GM19238 (cell line): ENCODE results near the gene WDR27.

ENCODE experiments used
- DNase-seq: peaks from one replicate; pipeline ENCODE4 v3.0.0; 2011; ENCODE audit warnings: low spot score; ENCODE audit not compliant: insufficient read length

The WDR27 gene

GRCh38 chr6:169640983-169641382 is 60.8 kb downstream of the WDR27 start:
- DNase-seq = no peak

- DNase-seq = no peak
Observed at GRCh38 chr6:169640351-169640852, 61.4 kb downstream of the WDR27 start.

- no peak for DNase-seq
Observed at GRCh38 chr6:169639653-169640278, 62.1 kb downstream of the WDR27 start.

- no peak for DNase-seq
Observed at GRCh38 chr6:169638915-169639314, 62.9 kb downstream of the WDR27 start.

DNA sequence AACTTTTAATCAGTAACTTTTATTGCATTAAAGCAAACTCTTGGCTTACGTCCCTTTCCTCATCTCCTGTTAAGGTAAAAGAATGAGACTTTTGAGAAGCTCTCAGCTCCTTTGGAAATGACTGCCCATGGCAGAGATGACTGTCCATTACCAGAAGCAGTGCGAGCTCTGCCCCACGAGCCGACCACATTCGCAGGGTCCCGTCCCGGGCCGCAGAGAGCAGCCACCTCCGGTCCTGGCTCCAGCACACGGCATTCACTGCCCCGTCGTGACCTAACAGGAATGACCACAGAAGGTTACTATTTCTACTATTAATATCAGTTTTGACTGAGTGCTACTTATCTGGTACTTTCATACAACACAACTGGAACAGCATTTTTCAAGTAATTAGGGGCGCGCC is 63.4 kb downstream of the WDR27 start:
- DNase-seq = no peak

- no peak for DNase-seq
Observed at GRCh38 chr6:169635345-169635744, 66.5 kb downstream of the WDR27 start.

- DNase-seq = no peak
Observed at GRCh38 chr6:169632841-169633240, 69.0 kb downstream of the WDR27 start.

DNA sequence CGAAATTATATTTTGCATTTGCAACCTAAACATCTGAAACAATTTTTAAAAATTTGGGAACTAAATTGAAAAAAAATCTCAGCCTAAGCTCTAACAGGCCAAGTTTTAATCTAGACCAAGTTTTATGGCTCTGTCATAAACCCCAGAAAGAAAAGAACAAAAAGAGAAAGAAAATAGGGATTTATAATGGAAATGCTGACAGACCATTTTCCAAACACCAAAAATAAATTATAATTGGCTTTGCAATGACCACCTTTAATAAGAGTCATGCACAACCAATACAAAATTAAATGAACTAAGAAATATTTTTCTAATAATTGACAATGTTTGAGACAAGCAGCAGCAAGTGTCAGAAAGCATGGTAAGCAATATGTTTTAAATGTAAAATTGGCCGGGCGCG is 72.6 kb downstream of the WDR27 start:
- no peak for DNase-seq

- no peak for DNase-seq
Observed at GRCh38 chr6:169627736-169628607, 73.9 kb downstream of the WDR27 start.

- DNase-seq = no peak
Observed at GRCh38 chr6:169626649-169627048, 75.2 kb downstream of the WDR27 start.

GRCh38 chr6:169626169-169626568 is 75.7 kb downstream of the WDR27 start:
- DNase-seq = no peak

DNA sequence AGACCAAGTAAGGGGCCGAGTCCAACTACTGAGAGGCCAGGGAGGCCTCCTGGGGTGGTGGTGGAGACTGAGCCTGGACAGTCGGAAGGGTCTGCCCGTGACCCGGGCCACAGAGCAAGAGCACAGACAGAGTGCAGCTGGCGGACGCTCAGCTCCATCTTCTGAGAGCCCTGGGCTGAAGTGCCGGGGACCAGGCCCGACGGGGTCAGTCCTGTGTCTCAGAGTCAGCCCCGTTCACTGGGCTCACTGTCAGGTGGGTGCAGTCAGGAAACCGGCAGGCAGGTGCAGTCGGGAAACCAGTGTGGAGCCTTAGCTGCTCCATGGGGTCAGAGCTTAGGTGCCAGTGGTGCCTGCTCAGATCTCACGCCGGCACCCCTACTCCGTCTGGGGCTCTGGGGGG is 76.5 kb downstream of the WDR27 start:
- DNase-seq = no peak

GRCh38 chr6:169624785-169625184 is 77.0 kb downstream of the WDR27 start:
- no peak for DNase-seq

- no peak for DNase-seq
Observed at GRCh38 chr6:169623975-169624374, 77.9 kb downstream of the WDR27 start.

GRCh38 chr6:169623343-169623742 is 78.5 kb downstream of the WDR27 start:
- no peak for DNase-seq

GRCh38 chr6:169622618-169623017 is 79.2 kb downstream of the WDR27 start:
- DNase-seq = no peak

DNA sequence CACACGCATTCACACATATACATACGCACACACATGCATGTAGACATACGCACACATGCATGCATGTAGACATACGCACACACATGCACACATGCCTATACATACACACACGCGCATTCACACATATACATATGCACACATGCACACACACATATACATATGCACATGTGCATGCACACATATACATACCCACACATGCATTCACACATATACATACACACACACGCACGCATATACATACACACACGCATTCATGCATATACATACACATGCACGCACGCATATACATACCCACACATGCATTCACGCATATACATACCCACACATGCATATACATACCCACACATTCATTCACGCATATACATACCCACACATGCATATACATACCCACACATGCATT is 80.5 kb downstream of the WDR27 start:
- DNase-seq = no peak

DNA sequence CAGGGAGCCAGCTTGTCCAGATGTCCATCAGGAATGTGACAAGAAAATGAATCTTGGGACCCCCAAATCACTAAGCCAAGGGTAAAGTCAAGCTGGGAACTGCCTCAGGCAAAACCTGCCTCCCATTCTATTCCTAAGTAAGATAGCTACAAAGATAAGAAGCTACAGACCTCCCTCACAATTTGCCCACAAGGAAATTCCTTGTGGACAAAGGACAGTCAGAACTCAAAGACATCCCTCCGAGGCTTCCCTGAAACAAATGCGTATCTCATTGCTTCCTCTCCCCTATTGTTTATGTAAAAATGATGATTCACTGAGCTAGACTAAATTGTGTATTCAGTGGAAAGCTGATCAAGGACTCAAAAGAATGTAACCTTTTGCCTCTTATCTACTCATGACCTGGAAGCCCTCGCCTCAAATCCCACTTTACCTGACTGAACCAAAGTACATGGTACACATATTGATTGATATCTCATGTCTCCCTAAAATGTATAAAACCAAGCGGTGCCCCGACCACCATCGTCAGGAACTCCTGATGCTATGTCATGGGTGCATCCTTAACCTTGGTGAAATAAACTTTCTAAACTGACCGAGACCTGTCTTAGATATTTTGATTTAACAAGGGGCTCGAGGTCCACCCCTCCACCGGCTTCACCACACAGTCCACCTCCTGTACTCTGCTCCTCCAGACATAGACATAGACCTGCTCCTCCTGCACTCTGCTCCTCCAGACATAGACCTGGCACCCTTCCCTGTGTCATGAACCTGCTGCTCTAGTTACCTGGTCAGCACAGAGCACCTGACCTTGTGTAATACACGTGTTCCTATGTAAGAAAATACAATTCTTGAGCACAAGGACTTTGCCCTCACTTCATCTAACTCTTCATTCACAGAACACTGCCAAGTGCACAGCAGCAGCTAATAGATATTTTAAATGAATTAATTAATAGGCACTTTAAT is 81.4 kb downstream of the WDR27 start:
- DNase-seq = no peak

- no peak for DNase-seq
Observed at GRCh38 chr6:169619650-169620049, 82.2 kb downstream of the WDR27 start.

- DNase-seq = no peak
Observed at GRCh38 chr6:169618526-169619490, 83.0 kb downstream of the WDR27 start.
